ENCODE data around the gene IDH3B. TPM values are rescaled to one million over a fixed set of nuclear protein-coding genes. Genes with fewer than 3 reads are reported as not detected.
A peak's percentile ranks its signal among the peaks of the same experiment; 100 is the strongest.
"Not testable (repeated sequence)": the region's sequence is repeated elsewhere in the genome, so short reads cannot be mapped to it uniquely, and the experiment has no call there.

IDH3B gene
- polyA plus RNA-seq, 3 donors, result 102 to 224 (median 103) TPM

DNA sequence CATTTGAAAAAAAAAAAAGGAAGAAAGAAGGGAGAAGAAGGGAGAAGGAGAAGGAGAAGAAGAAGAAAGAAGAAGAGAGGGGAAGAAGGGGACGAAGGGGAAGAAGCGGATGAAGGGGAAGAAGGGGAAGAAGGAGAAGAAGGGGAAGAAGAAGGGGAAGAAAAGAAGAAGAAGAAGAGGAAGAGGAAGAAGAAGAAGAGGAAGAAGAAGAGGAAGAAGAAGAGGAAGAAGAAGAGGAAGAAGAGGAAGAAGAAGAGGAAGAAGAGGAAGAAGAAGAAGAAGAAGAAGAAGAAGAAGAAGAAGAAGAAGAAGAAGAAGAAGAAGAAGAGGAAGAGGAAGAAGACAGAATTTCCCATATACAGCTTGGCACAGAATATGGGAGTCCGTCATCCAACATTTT is 18.0 kb upstream of the IDH3B start:
- H3K27me3 ChIP-seq (ENCODE audit: control insufficient read depth in 2 of 2, insufficient read depth in 2 of 2, low read length in 2 of 2); H4K20me1 ChIP-seq (ENCODE audit: insufficient read depth, low read length); DNase-seq; H3K36me3 ChIP-seq (replicated peaks in 1 of 2; ENCODE audit: control insufficient read depth in 1 of 2, insufficient read depth in 2 of 2, low read length in 2 of 2); H3K9ac ChIP-seq (ENCODE audit: insufficient read depth, low read length, poor library complexity, severe bottlenecking); H3K4me2 ChIP-seq (replicated peaks; ENCODE audit: extremely low read depth, low read length, poor library complexity, severe bottlenecking); H3K4me3 Mint-ChIP-seq; H3K4me3 ChIP-seq (replicated peaks in 1 of 3; ENCODE audit: low read depth in 2 of 3, low read length in 3 of 3); H2AFZ ChIP-seq (ENCODE audit: insufficient read depth, low read depth, low read length, poor library complexity, severe bottlenecking); H3K36me3 Mint-ChIP-seq; H3K4me1 Mint-ChIP-seq; H3K79me2 ChIP-seq (ENCODE audit: insufficient read depth, low read length): not testable (repeated sequence)
- H3K9me3 Mint-ChIP-seq, result peaks cover 6 to 17% (median 7%) of the 10 kb centered on the region in 7 donors
- H3K27ac ChIP-seq (ENCODE audit: low read depth in 1 of 2, low read length in 2 of 2), result peak overlapping the region in 1 of 2 donors; percentile 51
- WGBS (ENCODE audit: insufficient coverage), result 26% methylated on average over 2 of the region's 3 CpGs
- H3K9me3 ChIP-seq (replicated peaks in 1 of 2; ENCODE audit: control insufficient read depth in 1 of 2, insufficient read depth in 1 of 2, low read length in 2 of 2), result peaks cover 8 to 12% of the 10 kb centered on the region in 2 donors
- H3K27ac Mint-ChIP-seq, result peak overlapping the region in 5 of 7 donors; percentile 30 to 82 (median 77)
- peaks cover 6 to 14% (median 7%) of the 10 kb centered on the region in 3 donors for H3K27me3 Mint-ChIP-seq (ENCODE audit: low read depth in 3 of 3)
- intact Hi-C loops (cut with micrococcal nuclease), result loop anchor here in 1 of 2 donors (10.0 kb wide), 1 partner anchor 313 kb away; no protein-coding TSS in a partner anchor
- H3K4me1 ChIP-seq (ENCODE audit: control insufficient read depth in 1 of 2, insufficient read depth in 2 of 2, low read length in 2 of 2), result peaks cover 6 to 11% of the 10 kb centered on the region in 2 donors

DNA sequence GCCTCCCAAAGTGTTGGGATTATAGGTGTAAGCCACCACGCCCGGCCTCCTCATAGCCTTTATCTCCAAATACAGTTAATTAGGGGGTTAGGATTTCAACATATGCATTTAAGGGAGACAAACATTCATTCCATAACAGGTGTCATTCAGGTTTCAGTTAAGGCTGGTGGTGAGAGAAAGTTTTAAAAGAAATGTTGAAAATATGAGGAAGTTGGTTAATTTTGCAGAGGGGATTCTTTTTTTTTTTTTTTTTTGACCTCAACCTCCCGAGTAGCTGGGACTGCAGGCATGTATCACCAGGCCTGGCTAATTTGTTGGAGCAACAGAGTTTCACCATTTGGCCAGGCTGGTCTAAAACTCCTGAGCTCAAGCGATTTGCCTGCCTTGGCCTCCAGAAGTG is 16.0 kb upstream of the IDH3B start:
- Histone ChIP-seq H3K36me3 (replicated peaks in 1 of 2; ENCODE audit: control insufficient read depth in 1 of 2, insufficient read depth in 2 of 2, low read length in 2 of 2) (no peaks in the 10 kb centered on the region), H3K4me3 (replicated peaks in 1 of 3; ENCODE audit: low read depth in 2 of 3, low read length in 3 of 3) (no peak overlapping the region), H3K27ac (ENCODE audit: low read depth in 1 of 2, low read length in 2 of 2) (no peak overlapping the region), H3K9ac (ENCODE audit: insufficient read depth, low read length, poor library complexity, severe bottlenecking) (no peak overlapping the region), H3K9me3 (replicated peaks in 1 of 2; ENCODE audit: control insufficient read depth in 1 of 2, insufficient read depth in 1 of 2, low read length in 2 of 2) (peaks cover 8 to 12% of the 10 kb centered on the region in 2 donors), H3K27me3 (ENCODE audit: control insufficient read depth in 2 of 2, insufficient read depth in 2 of 2, low read length in 2 of 2) (no peaks in the 10 kb centered on the region), H3K4me1 (ENCODE audit: control insufficient read depth in 1 of 2, insufficient read depth in 2 of 2, low read length in 2 of 2) (peaks cover 3 to 5% of the 10 kb centered on the region in 2 donors), H4K20me1 (ENCODE audit: insufficient read depth, low read length) (no peaks in the 10 kb centered on the region), H2AFZ (ENCODE audit: insufficient read depth, low read depth, low read length, poor library complexity, severe bottlenecking) (no peak overlapping the region), H3K4me2 (replicated peaks; ENCODE audit: extremely low read depth, low read length, poor library complexity, severe bottlenecking) (no peak overlapping the region), H3K79me2 (ENCODE audit: insufficient read depth, low read length) (no peaks in the 10 kb centered on the region)
- H3K4me3 Mint-ChIP-seq, result no peak overlapping the region
- no peaks in the 10 kb centered on the region for H3K36me3 Mint-ChIP-seq
- TF ChIP-seq, protein P1, sequence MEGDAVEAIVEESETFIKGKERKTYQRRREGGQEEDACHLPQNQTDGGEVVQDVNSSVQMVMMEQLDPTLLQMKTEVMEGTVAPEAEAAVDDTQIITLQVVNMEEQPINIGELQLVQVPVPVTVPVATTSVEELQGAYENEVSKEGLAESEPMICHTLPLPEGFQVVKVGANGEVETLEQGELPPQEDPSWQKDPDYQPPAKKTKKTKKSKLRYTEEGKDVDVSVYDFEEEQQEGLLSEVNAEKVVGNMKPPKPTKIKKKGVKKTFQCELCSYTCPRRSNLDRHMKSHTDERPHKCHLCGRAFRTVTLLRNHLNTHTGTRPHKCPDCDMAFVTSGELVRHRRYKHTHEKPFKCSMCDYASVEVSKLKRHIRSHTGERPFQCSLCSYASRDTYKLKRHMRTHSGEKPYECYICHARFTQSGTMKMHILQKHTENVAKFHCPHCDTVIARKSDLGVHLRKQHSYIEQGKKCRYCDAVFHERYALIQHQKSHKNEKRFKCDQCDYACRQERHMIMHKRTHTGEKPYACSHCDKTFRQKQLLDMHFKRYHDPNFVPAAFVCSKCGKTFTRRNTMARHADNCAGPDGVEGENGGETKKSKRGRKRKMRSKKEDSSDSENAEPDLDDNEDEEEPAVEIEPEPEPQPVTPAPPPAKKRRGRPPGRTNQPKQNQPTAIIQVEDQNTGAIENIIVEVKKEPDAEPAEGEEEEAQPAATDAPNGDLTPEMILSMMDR (IDR thresholded peaks at IDR 0.05), result no peak
- 50% methylated on average over 2 of the region's 4 CpGs for WGBS (ENCODE audit: insufficient coverage)
- no peak for DNase-seq
- H3K4me1 Mint-ChIP-seq, result peaks cover 2% of the 10 kb centered on the region
- peaks cover 0 to 7% (median 2%) of the 10 kb centered on the region in 3 donors for H3K27me3 Mint-ChIP-seq (ENCODE audit: low read depth in 3 of 3)
- intact Hi-C loops (cut with micrococcal nuclease), result loop anchor here in 1 of 2 donors (10.0 kb wide), 1 partner anchor 315 kb away; no protein-coding TSS in a partner anchor
- peaks cover 6 to 17% (median 7%) of the 10 kb centered on the region in 7 donors for H3K9me3 Mint-ChIP-seq
- no peak overlapping the region for H3K27ac Mint-ChIP-seq

All from CD14-positive monocyte (primary cell).